ENCODE measurements around the gene CTNNA3. TPM values are rescaled to one million over a fixed set of nuclear protein-coding genes. Genes with fewer than 3 reads are reported as not detected.

The CTNNA3 gene
- total RNA-seq, 1 donor from 2014 or later, result not detected

- Histone ChIP-seq H3K4me3 (ENCODE audit: low read depth, low read length) (no peak overlapping the region), H3K27me3 (ENCODE audit: control insufficient read depth, insufficient read depth, low read length) (no peaks in the 10 kb centered on the region), H3K36me3 (ENCODE audit: control insufficient read depth, insufficient read depth, low read length) (no peaks in the 10 kb centered on the region)
- peak; percentile 4 for DNase-seq (ENCODE audit: low read depth)
- no peak for TF ChIP-seq CTCF (IDR thresholded peaks at IDR 0.05; ENCODE audit: insufficient read depth, low read length, severe bottlenecking)
- FAIRE-seq, result no peak
Measured at GRCh38 chr10:67606572-67606971, 89.4 kb downstream of the CTNNA3 start.

GRCh38 chr10:67603701-67604100, 92.3 kb downstream of the CTNNA3 start:
- DNase-seq (ENCODE audit: low read depth) (peak; percentile 35), FAIRE-seq (no peak)
- Histone ChIP-seq H3K27me3 (ENCODE audit: control insufficient read depth, insufficient read depth, low read length) (no peaks in the 10 kb centered on the region), H3K36me3 (ENCODE audit: control insufficient read depth, insufficient read depth, low read length) (no peaks in the 10 kb centered on the region), H3K4me3 (ENCODE audit: low read depth, low read length) (no peak overlapping the region)
- no peak for TF ChIP-seq CTCF (IDR thresholded peaks at IDR 0.05; ENCODE audit: insufficient read depth, low read length, severe bottlenecking)

- Histone ChIP-seq H3K27me3 (ENCODE audit: control insufficient read depth, insufficient read depth, low read length) (no peaks in the 10 kb centered on the region), H3K4me3 (ENCODE audit: low read depth, low read length) (no peak overlapping the region), H3K36me3 (ENCODE audit: control insufficient read depth, insufficient read depth, low read length) (no peaks in the 10 kb centered on the region)
- no peak for FAIRE-seq
- DNase-seq (ENCODE audit: low read depth), result no peak
- no peak for TF ChIP-seq CTCF (IDR thresholded peaks at IDR 0.05; ENCODE audit: insufficient read depth, low read length, severe bottlenecking)
Measured at GRCh38 chr10:67603086-67603485, 92.9 kb downstream of the CTNNA3 start.

GRCh38 chr10:67602268-67602950, 93.6 kb downstream of the CTNNA3 start:
- DNase-seq (ENCODE audit: low read depth) (peak; percentile 71), FAIRE-seq (no peak)
- Histone ChIP-seq H3K27me3 (ENCODE audit: control insufficient read depth, insufficient read depth, low read length) (no peaks in the 10 kb centered on the region), H3K36me3 (ENCODE audit: control insufficient read depth, insufficient read depth, low read length) (no peaks in the 10 kb centered on the region), H3K4me3 (ENCODE audit: low read depth, low read length) (no peak overlapping the region)
- no peak for TF ChIP-seq CTCF (IDR thresholded peaks at IDR 0.05; ENCODE audit: insufficient read depth, low read length, severe bottlenecking)

GRCh38 chr10:67599597-67599996, 96.4 kb downstream of the CTNNA3 start:
- H3K36me3 ChIP-seq (ENCODE audit: control insufficient read depth, insufficient read depth, low read length), result no peaks in the 10 kb centered on the region
- H3K4me3 ChIP-seq (ENCODE audit: low read depth, low read length), result no peak overlapping the region
- DNase-seq (ENCODE audit: low read depth) (no peak), FAIRE-seq (no peak)
- H3K27me3 ChIP-seq (ENCODE audit: control insufficient read depth, insufficient read depth, low read length), result no peaks in the 10 kb centered on the region
- no peak for TF ChIP-seq CTCF (IDR thresholded peaks at IDR 0.05; ENCODE audit: insufficient read depth, low read length, severe bottlenecking)

GRCh38 chr10:67596641-67597040, 99.4 kb downstream of the CTNNA3 start:
- DNase-seq (ENCODE audit: low read depth), result no peak
- no peaks in the 10 kb centered on the region for H3K27me3 ChIP-seq (ENCODE audit: control insufficient read depth, insufficient read depth, low read length)
- no peak for TF ChIP-seq CTCF (IDR thresholded peaks at IDR 0.05; ENCODE audit: insufficient read depth, low read length, severe bottlenecking)
- no peak for FAIRE-seq
- H3K4me3 ChIP-seq (ENCODE audit: low read depth, low read length), result no peak overlapping the region
- no peaks in the 10 kb centered on the region for H3K36me3 ChIP-seq (ENCODE audit: control insufficient read depth, insufficient read depth, low read length)
